K562 (cell line): Measurements from ENCODE around the gene ZW10. TPM values are rescaled to one million over a fixed set of nuclear protein-coding genes. Genes with fewer than 3 reads are reported as not detected.
A peak's percentile ranks its signal among the peaks of the same experiment; 100 is the strongest.

Experiments
- ATAC-seq: fragments of 200-7000 bp; cut with Tn5 transposase; 3 replicates; pipeline ENCODE4 v1.9.1; 2020; ENCODE audit warnings: moderate library complexity
- BruUV-seq: library from RNA; stranded (reverse); fragments of 400-500 nt; replicated peaks from 2 replicates; lab custom pipeline; 2021; lab: Mats Ljungman, UMichigan
- CTCF ChIA-PET: fragments of 300-600 bp; formaldehyde crosslinking; extraction: SDS; loops from one replicate; lab custom pipeline; 2021; ENCODE audit warnings: low intra/inter-chr PET ratio; lab: Yijun Ruan, JAX
- POLR2A ChIA-PET: fragments of 300-600, 350-650 bp; sonication (Branson Sonifier 250); formaldehyde crosslinking; extraction: SDS; loops from one replicate; lab custom pipeline; 2021; ENCODE audit warnings: antibody characterized with exemption, inconsistent platforms; lab: Yijun Ruan, JAX
- DNase-seq, 4 experiments: peaks; one replicate each; pipeline versions ENCODE4 v3.0.0 to v3.0.0-alpha.2; 2011 to 2018; ENCODE audit warnings: low spot score in 3 of 4, mixed read lengths in 3 of 4; ENCODE audit errors: extremely low read depth in 1 of 4
- FAIRE-seq: peaks from 2 replicates; lab custom pipeline; 2011; peaks lifted over from hg19 to GRCh38; lab: Jason Lieb, UNC
- H2AFZ ChIP-seq: 2 replicates; pipeline ENCODE4 v1.6.0; 2011; ENCODE audit warnings: low read depth, low read length, control low read depth, inconsistent platforms
- H3K27ac ChIP-seq: fragments of 200-600 bp; 3 replicates; pipeline ENCODE4 v1.8.0; 2011; ENCODE audit warnings: low read depth, mild to moderate bottlenecking, control low read depth, inconsistent platforms, low read length, moderate library complexity, mixed read lengths; ENCODE audit errors: extremely low read depth
- H3K27me3 ChIP-seq, 2 experiments: fragments of 300-600 bp in 1 of 2; 2 replicates in 1 of 2; 3 replicates in 1 of 2; pipeline versions ENCODE4 v1.6.0 to v1.8.0; 2011; ENCODE audit warnings: inconsistent platforms in 2 of 2, low read length in 2 of 2, mild to moderate bottlenecking in 1 of 2, mixed read lengths in 1 of 2, moderate library complexity in 1 of 2; ENCODE audit not compliant: control insufficient read depth in 2 of 2, insufficient read depth in 2 of 2
- H3K36me3 ChIP-seq: fragments of 300-600 bp; 3 replicates; pipeline ENCODE4 v1.8.0; 2011; ENCODE audit warnings: mild to moderate bottlenecking, low read length, inconsistent platforms; ENCODE audit not compliant: control insufficient read depth, insufficient read depth
- H3K4me1 ChIP-seq, 2 experiments: fragments of 200-600 bp in 1 of 2; replicated peaks in 1 of 2; 2 replicates in 1 of 2; 3 replicates in 1 of 2; pipeline versions ENCODE4 v1.5.1 to v1.8.0; 2011; ENCODE audit warnings: inconsistent platforms in 2 of 2, low read length in 2 of 2, mild to moderate bottlenecking in 1 of 2, mixed read lengths in 1 of 2, moderate library complexity in 1 of 2; ENCODE audit not compliant: control insufficient read depth in 2 of 2, insufficient read depth in 2 of 2
- H3K4me2 ChIP-seq: 2 replicates; pipeline ENCODE4 v1.6.1; 2011; ENCODE audit warnings: low read length, control low read depth, inconsistent platforms, mixed read lengths; ENCODE audit not compliant: insufficient read depth
- H3K4me3 ChIP-seq: fragments of 200-600 bp; sonication (generic), shearing (Covaris generic); 2 replicates; pipeline ENCODE4 v1.5.1; 2016; ENCODE audit warnings: control low read depth, inconsistent platforms
- H3K79me2 ChIP-seq: fragments of 200-600 bp; 3 replicates; pipeline ENCODE4 v1.8.0; 2011; ENCODE audit warnings: low read length, inconsistent platforms; ENCODE audit not compliant: control insufficient read depth, insufficient read depth
- H3K9ac ChIP-seq, 2 experiments: 2 replicates each; pipeline versions ENCODE4 v1.6.0 to v1.6.1; 2011; ENCODE audit warnings: low read depth in 2 of 2, low read length in 2 of 2, control low read depth in 1 of 2, inconsistent platforms in 1 of 2, mild to moderate bottlenecking in 1 of 2, mixed read lengths in 1 of 2; ENCODE audit not compliant: insufficient read depth in 1 of 2
- H3K9me1 ChIP-seq: one replicate; pipeline ENCODE4 v1.6.0; 2011; ENCODE audit warnings: inconsistent platforms, mild to moderate bottlenecking, low read length, moderate library complexity; ENCODE audit not compliant: control insufficient read depth, insufficient read depth
- H3K9me3 ChIP-seq: replicated peaks from 2 replicates; pipeline ENCODE4 v1.5.1; 2011; ENCODE audit warnings: low read depth, low read length, inconsistent platforms; ENCODE audit not compliant: control insufficient read depth, insufficient read depth
- H4K20me1 ChIP-seq: replicated peaks from 2 replicates; pipeline ENCODE4 v1.6.1; 2011; ENCODE audit warnings: low read length, inconsistent platforms, mixed read lengths; ENCODE audit not compliant: control insufficient read depth, insufficient read depth
- AFF1 ChIP-seq, 2 experiments: fragments of 450-650 bp; IDR thresholded peaks; 2 replicates each; pipeline ENCODE4 v1.6.1; 2018; ENCODE audit warnings: mild to moderate bottlenecking in 2 of 2, low read depth in 1 of 2; ENCODE audit not compliant: partially characterized antibody in 2 of 2
- BCOR ChIP-seq: fragments of 450-650 bp; IDR thresholded peaks from 2 replicates; pipeline ENCODE4 v1.6.1; 2016
- CAMTA2 ChIP-seq: fragments of 250-450 bp; sonication (Bioruptor Pico); conservative IDR thresholded peaks from 2 replicates; pipeline ENCODE4 v1.5.1; 2022
- MED1 ChIP-seq: sonication (generic); formaldehyde crosslinking; IDR thresholded peaks from 2 replicates; pipeline ENCODE4 v1.8.1; 2023; ENCODE audit warnings: missing genetic modification reagents, borderline replicate concordance
- MYBL2 ChIP-seq, 2 experiments: fragments of 450-650 bp in 1 of 2; sonication (generic) in 1 of 2; formaldehyde crosslinking in 1 of 2; IDR thresholded peaks; 2 replicates each; pipeline versions ENCODE4 v1.6.1 to v1.8.1; 2017 to 2022; ENCODE audit warnings: borderline replicate concordance in 1 of 2, inconsistent platforms in 1 of 2, low read depth in 1 of 2, mild to moderate bottlenecking in 1 of 2, missing genetic modification reagents in 1 of 2, moderate library complexity in 1 of 2
- PURB ChIP-seq: sonication (generic); formaldehyde crosslinking; IDR thresholded peaks from 2 replicates; pipeline ENCODE4 v1.9.0; 2021; ENCODE audit warnings: low read depth, mild to moderate bottlenecking, missing genetic modification reagents
- RFX7 ChIP-seq: fragments of 250-450 bp; sonication (Bioruptor Pico); IDR thresholded peaks from 2 replicates; pipeline ENCODE4 v1.5.1; 2021; ENCODE audit warnings: mild to moderate bottlenecking
- SMARCA4 ChIP-seq: fragments of 450-650 bp; IDR thresholded peaks from 2 replicates; pipeline ENCODE4 v1.6.1; 2016
- SMARCA5 ChIP-seq: fragments of 450-650 bp; IDR thresholded peaks from 2 replicates; pipeline ENCODE4 v1.6.1; 2016
- TEAD1 ChIP-seq, 2 experiments: fragments of 450-650 bp in 1 of 2; sonication (generic) in 1 of 2; formaldehyde crosslinking; IDR thresholded peaks; 2 replicates each; pipeline versions ENCODE4 v1.4.0 to v1.8.0; 2020 to 2022; ENCODE audit warnings: mild to moderate bottlenecking in 2 of 2, missing genetic modification reagents in 1 of 2
- ZBTB11 ChIP-seq, 3 experiments: fragments of 200-800 bp in 1 of 3; fragments of 250-450 bp in 1 of 3; fragments of 450-650 bp in 1 of 3; sonication (Bioruptor Pico) in 1 of 3; sonication (Bioruptor generic) in 1 of 3; formaldehyde crosslinking in 1 of 3; IDR thresholded peaks; 2 replicates each; pipeline versions ENCODE4 v1.6.1 to v1.8.0; 2016 to 2022; ENCODE audit warnings: mild to moderate bottlenecking in 2 of 3, missing genetic modification characterization in 2 of 3, missing compliant biosample characterization in 1 of 3, moderate library complexity in 1 of 3
- ZNF143 ChIP-seq: sonication (generic); formaldehyde crosslinking; IDR thresholded peaks from 2 replicates; pipeline ENCODE4 v1.9.0; 2022; ENCODE audit warnings: mild to moderate bottlenecking, missing genetic modification reagents
- ZNF212 ChIP-seq: fragments of 450-650 bp; formaldehyde crosslinking; IDR thresholded peaks from 2 replicates; pipeline ENCODE4 v1.4.0; 2020; ENCODE audit warnings: mild to moderate bottlenecking
- ZNF24 ChIP-seq: fragments of 450-650 bp; IDR thresholded peaks from 2 replicates; pipeline ENCODE4 v1.6.1; 2016
- ZNF263 ChIP-seq: sonication (generic); formaldehyde crosslinking; IDR thresholded peaks from 2 replicates; pipeline ENCODE4 v1.8.0; 2022; ENCODE audit warnings: mild to moderate bottlenecking, missing genetic modification reagents, borderline replicate concordance
- ZNF76 ChIP-seq: fragments of 250-450 bp; sonication (Bioruptor Pico); IDR thresholded peaks from 2 replicates; pipeline ENCODE4 v1.4.0; 2020; ENCODE audit warnings: mild to moderate bottlenecking, moderate library complexity, borderline replicate concordance
- WGBS: fragments of 100-300 bp; shearing (Covaris generic); methylation state at CpG from one replicate; pipeline ENCODE4 v1.1.6; 2016; ENCODE audit warnings: low coverage, mixed read lengths; ENCODE audit not compliant: insufficient coverage; ENCODE audit errors: missing lambda C conversion rate; 5-methylcytosine and 5-hydroxymethylcytosine counted together
- in situ Hi-C: fragments of 300-500 bp; cut with MboI; formaldehyde crosslinking; loops from 4 replicates; pipeline ENCODE4 v1.15.0; 2018; ENCODE audit warnings: inconsistent platforms, mixed read lengths
- intact Hi-C: fragments of 100-400 bp; cut with micrococcal nuclease; formaldehyde crosslinking; loops from 2 replicates; pipeline ENCODE4 v1.14.2; 2022
- polyA plus RNA-seq, 8 experiments: library from polyadenylated mRNA; depleted of rRNA in 4 of 8; stranded (reverse) in 5 of 8; unstranded in 3 of 8; fragments of >200 nt; fragmentation: Nextera tagmentation in 2 of 8; fragmentation: Illumina TruSeq in 1 of 8; extraction: Ambion mirVana in 2 of 8; extraction: Trizol in 1 of 8; gene quantifications; 2 replicates each; pipeline versions ENCODE4 v1.2.1 to v1.2.3, GENCODE V29; 2011 to 2014; ENCODE audit warnings: inconsistent platforms in 1 of 8, missing spikeins in 1 of 8
- total RNA-seq, 7 experiments: library from RNA; depleted of rRNA in 6 of 7; stranded (reverse); fragments of >200 nt in 6 of 7; fragmentation: Illumina TruSeq in 2 of 7; extraction: Trizol in 2 of 7; gene quantifications; 2 replicates each; pipeline versions ENCODE4 v1.2.1 to v1.2.3, GENCODE V29; 2011 to 2021; ENCODE audit warnings: low replicate concordance in 1 of 7

ZW10 gene
- total and polyA plus RNA-seq, 9 of the 15 experiments (the other 6 are each of a cell fraction or from before 2014, with no cell fraction given) = 9.4 to 37.7 (median 25.0) TPM

GRCh38 chr11:113773092-113773415 lies 438 bp downstream of the ZW10 start:
- Histone ChIP-seq H3K9me1 (no peaks in the 10 kb centered on the region), H3K4me2 (peak overlapping the region; percentile 92), H3K27ac (peak overlapping the region; percentile 71), H3K4me1 (peaks cover 4 to 6% of the 10 kb centered on the region in 2 experiments; a peak in 4 of 5 replicates), H3K4me3 (peak overlapping the region; percentile 83), H3K27me3 (peaks cover 2 to 6% of the 10 kb centered on the region in 2 experiments), H4K20me1 (no peaks in the 10 kb centered on the region), H2AFZ (peak overlapping the region; percentile 93), H3K9ac (peak overlapping the region; percentile 83 to 98), H3K9me3 (no peaks in the 10 kb centered on the region), H3K36me3 (peaks cover 18% of the 10 kb centered on the region), H3K79me2 (peaks cover 25% of the 10 kb centered on the region)
- whole genome bisulfite sequencing = 1% methylated on average over 10 of the region's 10 CpGs
- no TSS peak for BruUV-seq
- FAIRE-seq (no peak), ATAC-seq (peak; percentile 81), DNase-seq (peak; percentile 40 to 50 (median 46))
- intact Hi-C loops (no loop called here), in situ Hi-C loops (no loop called here)
- POLR2A ChIA-PET = interaction anchor here (0.6 to 1.1 kb wide), 4 partner anchors 8 to 102 kb away, joined by 3 read pairs; no protein-coding TSS in a partner anchor
- CTCF ChIA-PET = no interaction called here
- TF ChIP-seq TEAD1 (CRISPR knock-in tag; IDR thresholded peaks at IDR 0.05) (0 out of 4 replicates have a peak, but pooled peaks of 1 of the 2 experiments have one; percentile 42), ZBTB11 (CRISPR knock-in tag; IDR thresholded peaks at IDR 0.05) (no peak), ZNF263 (peak; percentile 45; the same call in 1 of the 2 replicates), MYBL2 (IDR thresholded peaks at IDR 0.05; ENCODE audit: low read depth) (no peak), MYBL2 (CRISPR knock-in tag; IDR thresholded peaks at IDR 0.05; ENCODE audit: borderline replicate concordance) (no peak), SMARCA4 (0 out of 2 replicates have a peak, but pooled peaks have one; percentile 20), ZNF24 (0 out of 2 replicates have a peak, but pooled peaks have one; percentile 5), PURB (no peak), MED1 (CRISPR knock-in tag) (no peak), AFF1 (IDR thresholded peaks at IDR 0.05; ENCODE audit: low read depth in 1 of 2, partially characterized antibody in 2 of 2) (peak in 1 of 2 experiments; percentile 22), SMARCA5 (peak; percentile 27; the same call in 1 of the 2 replicates), RFX7 (CRISPR knock-in tag) (no peak), CAMTA2 (CRISPR knock-in tag) (no peak), ZNF212 (no peak), ZNF76 (CRISPR knock-in tag) (no peak), BCOR (peak; percentile 32; the same call in 1 of the 2 replicates), ZNF143 (CRISPR knock-in tag) (no peak)
